GM23248 (cell line): ENCODE data around the gene PDIA6. TPM values are rescaled to one million over a fixed set of nuclear protein-coding genes. Genes with fewer than 3 reads are reported as not detected.

Experiments
- DNase-seq: peaks from one replicate; pipeline ENCODE4 v3.0.0-alpha.2; 2015
- H2AFZ ChIP-seq: fragments of 200-600 bp; sonication (generic); 2 replicates; pipeline ENCODE4 v1.6.1; 2016; ENCODE audit warnings: antibody characterized with exemption
- H3F3A ChIP-seq: fragments of 200-600 bp; sonication (generic); 2 replicates; pipeline ENCODE4 v1.6.1; 2016; ENCODE audit warnings: mild to moderate bottlenecking, antibody characterized with exemption, mixed run types; ENCODE audit not compliant: insufficient read depth
- H3K27ac ChIP-seq: fragments of 200-600 bp; sonication (generic); 2 replicates; pipeline ENCODE4 v1.5.1; 2016; ENCODE audit warnings: mild to moderate bottlenecking
- H3K27me3 ChIP-seq: fragments of 200-600 bp; sonication (generic); replicated peaks from 2 replicates; pipeline ENCODE4 v1.6.1; 2016; ENCODE audit warnings: mild to moderate bottlenecking; ENCODE audit not compliant: insufficient read depth
- H3K36me3 ChIP-seq: fragments of 200-600 bp; sonication (generic); 2 replicates; pipeline ENCODE4 v1.6.1; 2016; ENCODE audit warnings: low read depth, mild to moderate bottlenecking
- H3K4me1 ChIP-seq: fragments of 200-600 bp; sonication (generic); 2 replicates; pipeline ENCODE4 v1.6.1; 2016; ENCODE audit warnings: mild to moderate bottlenecking; ENCODE audit not compliant: insufficient read depth
- H3K4me2 ChIP-seq: fragments of 200-600 bp; sonication (generic); one replicate; pipeline ENCODE4 v1.6.1; 2016; ENCODE audit warnings: mild to moderate bottlenecking; ENCODE audit not compliant: unreplicated experiment
- H3K4me3 ChIP-seq: fragments of 200-600 bp; sonication (generic); 2 replicates; pipeline ENCODE4 v1.5.1; 2016; ENCODE audit warnings: mild to moderate bottlenecking
- H3K79me2 ChIP-seq: fragments of 200-600 bp; sonication (generic); 2 replicates; pipeline ENCODE4 v1.6.1; 2016; ENCODE audit warnings: mild to moderate bottlenecking; ENCODE audit not compliant: insufficient read depth
- H3K9ac ChIP-seq: fragments of 200-600 bp; sonication (generic); 2 replicates; pipeline ENCODE4 v1.6.1; 2016; ENCODE audit warnings: mild to moderate bottlenecking
- H3K9me2 ChIP-seq: fragments of 200-600 bp; sonication (generic); 2 replicates; pipeline ENCODE4 v1.6.1; 2016; ENCODE audit warnings: mixed run types, mild to moderate bottlenecking, moderate library complexity; ENCODE audit not compliant: insufficient read depth
- H3K9me3 ChIP-seq: fragments of 200-600 bp; sonication (generic); one replicate; pipeline ENCODE4 v1.6.1; 2017; ENCODE audit warnings: low read depth
- H4K20me1 ChIP-seq: fragments of 200-600 bp; sonication (generic); 2 replicates; pipeline ENCODE4 v1.6.0; 2016; ENCODE audit not compliant: insufficient read depth
- EZH2 ChIP-seq: fragments of 200-600 bp; sonication (generic); IDR thresholded peaks from 2 replicates; pipeline ENCODE4 v1.6.1; 2018; ENCODE audit warnings: antibody characterized with exemption, mild to moderate bottlenecking; ENCODE audit not compliant: insufficient read depth, poor library complexity, severe bottlenecking
- EZH2phosphoT487 ChIP-seq: fragments of 200-600 bp; sonication (generic); IDR thresholded peaks from 2 replicates; pipeline ENCODE4 v1.6.1; 2018; ENCODE audit warnings: antibody characterized with exemption, moderate library complexity, mild to moderate bottlenecking, low read depth; ENCODE audit not compliant: insufficient read depth
- WGBS, 2 experiments: methylation state at CpG; one replicate each; pipeline ENCODE4 v1.1.6; 2015 to 2017; ENCODE audit warnings: low lambda C conversion rate in 2 of 2, low coverage in 1 of 2; ENCODE audit errors: missing lambda C conversion rate in 2 of 2; 5-methylcytosine and 5-hydroxymethylcytosine counted together
- in situ Hi-C: fragments of 300-500 bp; cut with MboI; formaldehyde crosslinking; loops from 2 replicates; pipeline ENCODE4 v1.15.0; 2020
- polyA plus RNA-seq: library from polyadenylated mRNA; unstranded; fragments of >200 nt; fragmentation: Nextera tagmentation; extraction: Ambion mirVana; gene quantifications from 2 replicates; pipeline ENCODE4 v1.2.1, GENCODE V29; 2016
- total RNA-seq: library from RNA; depleted of rRNA; stranded (reverse); fragments of >200 nt; shearing (Covaris generic); gene quantifications from 2 replicates; pipeline ENCODE4 v1.2.3, GENCODE V29; 2014

The PDIA6 gene
- total and polyA plus RNA-seq, 2 experiments from 2014 or later: 363 to 502 TPM

DNA sequence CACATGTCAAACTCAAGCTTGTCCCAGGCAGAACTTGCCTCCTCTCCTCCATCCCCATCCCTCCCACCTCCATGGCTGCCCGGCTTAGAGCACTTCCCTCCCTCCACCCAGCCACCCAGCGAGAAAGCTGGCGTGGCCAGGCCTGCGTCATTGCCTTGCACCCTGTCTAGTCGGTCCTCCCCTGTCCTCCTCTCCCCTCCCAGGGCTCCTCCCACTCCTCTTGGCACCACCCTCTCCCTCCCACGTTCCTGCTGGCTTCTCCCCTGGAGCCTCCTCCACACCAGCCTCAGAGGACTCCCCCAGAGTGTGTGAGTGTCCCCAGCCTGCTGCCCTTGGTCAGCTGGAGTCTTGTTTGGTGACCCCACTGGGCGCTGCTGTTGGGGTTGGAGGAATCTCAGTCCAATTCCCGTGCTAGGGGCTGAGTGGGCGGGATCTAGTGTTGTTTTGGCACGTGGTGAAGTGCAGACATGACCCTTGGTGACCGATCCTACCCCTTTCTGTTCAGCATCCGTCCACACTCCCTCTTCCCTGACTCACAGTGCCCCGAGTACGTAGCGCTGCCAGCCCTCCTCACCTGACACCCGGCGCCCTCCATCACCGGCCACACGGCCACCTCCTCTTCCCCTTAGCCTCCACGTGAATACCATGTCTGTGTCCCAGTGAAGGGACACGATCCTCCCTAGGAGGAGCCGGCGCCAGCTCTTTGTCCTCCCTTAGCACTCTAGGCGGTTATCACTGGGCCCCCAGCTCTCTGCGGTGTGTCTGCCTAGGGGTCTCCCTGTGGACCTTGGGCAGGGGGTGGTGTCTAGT lies 49.7 kb downstream of the PDIA6 start:
- Histone ChIP-seq H3K9me2 (no peaks in the 10 kb centered on the region), H3K9ac (no peak overlapping the region), H3K27me3 (peaks cover 6% of the 10 kb centered on the region; the same call in 1 of the 2 replicates), H3K4me3 (no peak overlapping the region), H4K20me1 (no peaks in the 10 kb centered on the region), H3F3A (no peaks in the 10 kb centered on the region), H3K36me3 (no peaks in the 10 kb centered on the region), H3K4me2 (no peak overlapping the region), H3K4me1 (no peaks in the 10 kb centered on the region), H3K79me2 (no peaks in the 10 kb centered on the region), H3K27ac (no peak overlapping the region), H3K9me3 (no peaks in the 10 kb centered on the region), H2AFZ (no peak overlapping the region)
- peak; percentile 12 for DNase-seq
- 29 to 33% methylated on average over 23 to 25 of the region's 25 CpGs for WGBS, 2 experiments
- in situ Hi-C loops: no loop called here
- TF ChIP-seq EZH2phosphoT487: no peak
- no peak for TF ChIP-seq EZH2

DNA sequence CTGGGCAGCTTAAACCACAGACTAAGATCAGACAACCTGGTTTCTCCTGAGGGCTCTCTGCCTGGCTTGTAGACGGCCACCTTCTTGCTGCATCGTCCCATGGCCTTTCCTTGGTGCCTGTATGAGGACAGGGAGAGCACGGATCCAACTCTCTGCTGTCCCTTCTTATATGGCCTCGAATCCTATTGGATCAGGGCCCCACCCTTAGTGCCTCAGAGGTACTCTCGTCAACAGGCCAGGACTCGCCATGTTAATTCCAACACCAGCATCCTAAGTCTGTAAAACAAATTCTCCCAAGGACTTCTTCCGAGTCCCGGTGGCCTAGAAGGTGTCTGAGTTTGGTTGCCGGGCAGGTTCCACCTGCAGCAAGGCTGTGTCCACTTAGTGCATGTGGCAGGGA lies 51.0 kb downstream of the PDIA6 start:
- no peak overlapping the region for H3K4me2 ChIP-seq
- H4K20me1 ChIP-seq: no peaks in the 10 kb centered on the region
- H3K9me2 ChIP-seq: no peaks in the 10 kb centered on the region
- peaks cover 6% of the 10 kb centered on the region; the same call in 1 of the 2 replicates for H3K27me3 ChIP-seq
- WGBS, 2 experiments: 71 to 78% methylated on average over 9 of the region's 9 CpGs
- no peaks in the 10 kb centered on the region for H3K79me2 ChIP-seq
- no peaks in the 10 kb centered on the region for H3K4me1 ChIP-seq
- H3F3A ChIP-seq: no peaks in the 10 kb centered on the region
- H3K9ac ChIP-seq: no peak overlapping the region
- no peak for DNase-seq
- TF ChIP-seq EZH2 (no peak), EZH2phosphoT487 (no peak)
- in situ Hi-C loops: no loop called here
- no peaks in the 10 kb centered on the region for H3K9me3 ChIP-seq
- H3K4me3 ChIP-seq: no peak overlapping the region
- H2AFZ ChIP-seq: no peak overlapping the region
- H3K36me3 ChIP-seq: no peaks in the 10 kb centered on the region
- no peak overlapping the region for H3K27ac ChIP-seq

DNA sequence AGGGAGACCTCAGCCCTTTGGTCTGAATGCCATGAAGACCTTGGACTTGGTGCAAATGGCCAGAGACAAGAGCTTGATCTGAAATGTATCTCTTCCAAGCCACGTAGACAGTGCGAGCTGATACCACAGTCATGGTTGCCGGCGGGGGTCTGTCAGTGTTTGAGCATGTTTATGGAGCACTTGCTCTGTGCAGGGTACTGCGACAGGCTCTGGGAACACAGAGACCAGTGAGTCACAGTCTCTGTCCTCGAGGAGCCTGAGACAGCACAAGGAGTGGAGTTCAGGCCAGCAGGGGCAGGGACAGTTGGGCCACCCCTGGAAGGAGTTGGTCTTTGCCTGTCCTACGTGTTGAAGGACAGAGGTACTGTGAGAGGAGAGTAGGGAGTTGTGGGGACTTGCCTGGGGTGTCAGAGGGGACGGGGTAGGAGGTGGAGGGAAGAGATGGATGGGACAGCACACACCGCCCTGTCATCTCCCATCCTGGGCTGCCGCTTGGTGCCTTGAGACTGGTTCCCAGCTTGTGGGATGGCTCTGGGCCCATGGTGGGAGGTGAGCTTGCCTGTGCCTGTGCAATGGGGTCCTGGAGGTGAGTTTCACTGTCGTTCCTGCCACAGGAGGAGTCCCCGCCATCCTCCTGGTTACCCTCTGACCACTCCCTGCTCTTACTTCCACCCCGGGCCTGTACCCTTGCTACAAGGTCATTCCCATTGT lies 51.6 kb downstream of the PDIA6 start:
- no peak overlapping the region for H3K4me3 ChIP-seq
- H3K79me2 ChIP-seq: no peaks in the 10 kb centered on the region

DNA sequence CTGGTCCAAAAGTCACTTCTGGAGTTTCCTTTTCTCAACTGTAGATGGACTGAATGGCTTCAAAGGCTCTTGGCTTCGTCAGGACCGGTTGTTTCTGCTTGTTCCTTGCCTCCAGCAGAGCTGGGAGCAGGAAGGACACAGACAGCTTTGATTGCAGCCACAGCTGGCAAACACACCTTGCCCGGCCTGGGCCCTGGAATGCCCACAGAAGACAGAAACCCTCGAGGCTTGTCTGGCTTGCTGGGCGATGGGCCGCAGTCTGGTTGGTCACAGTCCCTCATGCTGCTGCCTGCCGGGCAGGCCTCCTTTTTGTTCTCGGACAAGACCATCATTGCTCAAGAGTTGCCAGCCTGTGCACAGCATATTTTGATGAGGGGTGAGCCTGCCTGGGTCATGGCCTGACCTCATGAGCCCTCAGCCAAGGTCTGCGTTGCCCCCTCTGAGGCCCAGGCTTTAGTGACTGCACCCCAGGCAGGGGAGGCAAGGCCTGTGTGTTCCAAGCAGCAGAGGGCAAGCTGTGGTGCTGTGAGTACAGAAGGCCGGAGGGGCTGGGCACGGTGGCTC lies 53.4 kb downstream of the PDIA6 start:
- no peak overlapping the region for H3K4me2 ChIP-seq
- no peak for TF ChIP-seq EZH2phosphoT487
- no peak for TF ChIP-seq EZH2
- no peak overlapping the region for H2AFZ ChIP-seq
- no peak for DNase-seq
- no peak overlapping the region for H3K9ac ChIP-seq
- no peaks in the 10 kb centered on the region for H3F3A ChIP-seq
- no peak overlapping the region for H3K27ac ChIP-seq
- no peaks in the 10 kb centered on the region for H4K20me1 ChIP-seq
- no peaks in the 10 kb centered on the region for H3K9me3 ChIP-seq
- H3K4me3 ChIP-seq: no peak overlapping the region
- H3K36me3 ChIP-seq: no peaks in the 10 kb centered on the region
- H3K27me3 ChIP-seq: peaks cover 3% of the 10 kb centered on the region; the same call in 1 of the 2 replicates
- in situ Hi-C loops: no loop called here
- H3K79me2 ChIP-seq: no peaks in the 10 kb centered on the region
- 72 to 75% methylated on average over 11 of the region's 11 CpGs for WGBS, 2 experiments
- H3K9me2 ChIP-seq: no peaks in the 10 kb centered on the region
- no peaks in the 10 kb centered on the region for H3K4me1 ChIP-seq

More for the DNA sequence above, 51.6 kb downstream of the PDIA6 start:
- H3F3A ChIP-seq: no peaks in the 10 kb centered on the region
- TF ChIP-seq EZH2phosphoT487 (no peak), EZH2 (no peak)
- no peaks in the 10 kb centered on the region for H3K4me1 ChIP-seq
- H3K9ac ChIP-seq: no peak overlapping the region
- no peaks in the 10 kb centered on the region for H3K36me3 ChIP-seq
- no peaks in the 10 kb centered on the region for H3K9me2 ChIP-seq
- DNase-seq: no peak
- no peaks in the 10 kb centered on the region for H4K20me1 ChIP-seq
- in situ Hi-C loops: no loop called here
- no peak overlapping the region for H2AFZ ChIP-seq
- H3K4me2 ChIP-seq: no peak overlapping the region
- H3K27ac ChIP-seq: no peak overlapping the region
- WGBS, 2 experiments: 69 to 78% methylated on average over 11 to 13 of the region's 13 CpGs
- peaks cover 6% of the 10 kb centered on the region; the same call in 1 of the 2 replicates for H3K27me3 ChIP-seq
- no peaks in the 10 kb centered on the region for H3K9me3 ChIP-seq
